WTC11 (cell line): ENCODE results near the gene MS4A15.

Source experiments
- CREB1 ChIP-seq: sonication (generic); formaldehyde crosslinking; IDR thresholded peaks from 2 replicates; pipeline ENCODE4 v1.8.0; 2023; ENCODE audit warnings: mild to moderate bottlenecking, missing genetic modification reagents
- KAT7 ChIP-seq: sonication (generic); formaldehyde crosslinking; IDR thresholded peaks from 2 replicates; pipeline ENCODE4 v1.8.1; 2023; ENCODE audit warnings: missing genetic modification reagents, mild to moderate bottlenecking, borderline replicate concordance
- NR2C2 ChIP-seq: sonication (generic); formaldehyde crosslinking; IDR thresholded peaks from 2 replicates; pipeline ENCODE4 v1.8.0; 2022; ENCODE audit warnings: mild to moderate bottlenecking, missing genetic modification reagents
- NR3C1 ChIP-seq: sonication (generic); formaldehyde crosslinking; conservative IDR thresholded peaks from 2 replicates; pipeline ENCODE4 v1.8.1; 2023; ENCODE audit warnings: low read depth, mild to moderate bottlenecking, missing genetic modification reagents
- RELA ChIP-seq: sonication (generic); formaldehyde crosslinking; IDR thresholded peaks from 2 replicates; pipeline ENCODE4 v1.8.1; 2022; ENCODE audit warnings: missing genetic modification reagents, mild to moderate bottlenecking, borderline replicate concordance
- RORB ChIP-seq: fragments of 250-450 bp; sonication (Bioruptor Pico); IDR thresholded peaks from 2 replicates; pipeline ENCODE4 v1.9.0; 2021; ENCODE audit warnings: mild to moderate bottlenecking
- TCF7 ChIP-seq: sonication (generic); formaldehyde crosslinking; IDR thresholded peaks from 2 replicates; pipeline ENCODE4 v1.8.0; 2022; ENCODE audit warnings: mild to moderate bottlenecking, low read depth, missing genetic modification reagents, moderate library complexity
- TF ChIP-seq, protein P1 (sequence below): fragments of 200-600 bp; IDR thresholded peaks from 2 replicates; pipeline ENCODE4 v1.8.0; 2022; ENCODE audit warnings: antibody characterized with exemption
- TF ChIP-seq, protein P2 (sequence below): sonication (generic); formaldehyde crosslinking; conservative IDR thresholded peaks from 2 replicates; pipeline ENCODE4 v1.8.1; 2023; ENCODE audit warnings: mild to moderate bottlenecking, low read depth, missing genetic modification reagents, moderate library complexity
- TF ChIP-seq, protein P3 (sequence below): sonication (generic); formaldehyde crosslinking; IDR thresholded peaks from 2 replicates; pipeline ENCODE4 v1.8.1; 2023; ENCODE audit warnings: mild to moderate bottlenecking, missing genetic modification reagents, moderate library complexity
- TF ChIP-seq, protein P4 (sequence below): sonication (generic); formaldehyde crosslinking; IDR thresholded peaks from 2 replicates; pipeline ENCODE4 v1.8.0; 2023; ENCODE audit warnings: missing genetic modification reagents
- TF ChIP-seq, protein P5 (sequence below): fragments of 250-450 bp; sonication (Bioruptor Pico); IDR thresholded peaks from 2 replicates; pipeline ENCODE4 v2.1.2; 2022; ENCODE audit warnings: mild to moderate bottlenecking, moderate library complexity

DNA sequence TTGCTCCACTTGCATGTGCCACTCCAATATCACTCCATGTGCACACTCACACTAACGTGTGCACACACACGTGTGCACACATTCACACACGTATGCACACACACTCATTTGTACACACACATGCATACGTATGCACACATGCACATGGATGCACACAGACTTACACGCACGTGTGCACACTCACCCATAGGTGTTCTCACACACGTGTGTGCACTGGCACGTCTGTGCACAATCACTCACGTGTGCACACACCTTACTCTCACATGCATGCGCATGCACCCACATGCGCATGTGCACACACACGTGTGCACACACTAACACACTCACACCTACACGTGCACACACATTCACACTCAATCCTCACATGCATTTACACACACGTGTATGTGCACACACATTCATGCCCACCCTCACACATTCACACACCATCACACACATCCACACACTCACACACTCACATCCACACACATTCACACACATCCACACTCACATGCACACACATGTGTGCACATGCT is 9.3 kb upstream of the MS4A15 start:
- no peak for TF ChIP-seq NR3C1 (CRISPR knock-in tag)
- TF ChIP-seq, protein P1, sequence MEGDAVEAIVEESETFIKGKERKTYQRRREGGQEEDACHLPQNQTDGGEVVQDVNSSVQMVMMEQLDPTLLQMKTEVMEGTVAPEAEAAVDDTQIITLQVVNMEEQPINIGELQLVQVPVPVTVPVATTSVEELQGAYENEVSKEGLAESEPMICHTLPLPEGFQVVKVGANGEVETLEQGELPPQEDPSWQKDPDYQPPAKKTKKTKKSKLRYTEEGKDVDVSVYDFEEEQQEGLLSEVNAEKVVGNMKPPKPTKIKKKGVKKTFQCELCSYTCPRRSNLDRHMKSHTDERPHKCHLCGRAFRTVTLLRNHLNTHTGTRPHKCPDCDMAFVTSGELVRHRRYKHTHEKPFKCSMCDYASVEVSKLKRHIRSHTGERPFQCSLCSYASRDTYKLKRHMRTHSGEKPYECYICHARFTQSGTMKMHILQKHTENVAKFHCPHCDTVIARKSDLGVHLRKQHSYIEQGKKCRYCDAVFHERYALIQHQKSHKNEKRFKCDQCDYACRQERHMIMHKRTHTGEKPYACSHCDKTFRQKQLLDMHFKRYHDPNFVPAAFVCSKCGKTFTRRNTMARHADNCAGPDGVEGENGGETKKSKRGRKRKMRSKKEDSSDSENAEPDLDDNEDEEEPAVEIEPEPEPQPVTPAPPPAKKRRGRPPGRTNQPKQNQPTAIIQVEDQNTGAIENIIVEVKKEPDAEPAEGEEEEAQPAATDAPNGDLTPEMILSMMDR, result no peak
- TF ChIP-seq, protein P2, sequence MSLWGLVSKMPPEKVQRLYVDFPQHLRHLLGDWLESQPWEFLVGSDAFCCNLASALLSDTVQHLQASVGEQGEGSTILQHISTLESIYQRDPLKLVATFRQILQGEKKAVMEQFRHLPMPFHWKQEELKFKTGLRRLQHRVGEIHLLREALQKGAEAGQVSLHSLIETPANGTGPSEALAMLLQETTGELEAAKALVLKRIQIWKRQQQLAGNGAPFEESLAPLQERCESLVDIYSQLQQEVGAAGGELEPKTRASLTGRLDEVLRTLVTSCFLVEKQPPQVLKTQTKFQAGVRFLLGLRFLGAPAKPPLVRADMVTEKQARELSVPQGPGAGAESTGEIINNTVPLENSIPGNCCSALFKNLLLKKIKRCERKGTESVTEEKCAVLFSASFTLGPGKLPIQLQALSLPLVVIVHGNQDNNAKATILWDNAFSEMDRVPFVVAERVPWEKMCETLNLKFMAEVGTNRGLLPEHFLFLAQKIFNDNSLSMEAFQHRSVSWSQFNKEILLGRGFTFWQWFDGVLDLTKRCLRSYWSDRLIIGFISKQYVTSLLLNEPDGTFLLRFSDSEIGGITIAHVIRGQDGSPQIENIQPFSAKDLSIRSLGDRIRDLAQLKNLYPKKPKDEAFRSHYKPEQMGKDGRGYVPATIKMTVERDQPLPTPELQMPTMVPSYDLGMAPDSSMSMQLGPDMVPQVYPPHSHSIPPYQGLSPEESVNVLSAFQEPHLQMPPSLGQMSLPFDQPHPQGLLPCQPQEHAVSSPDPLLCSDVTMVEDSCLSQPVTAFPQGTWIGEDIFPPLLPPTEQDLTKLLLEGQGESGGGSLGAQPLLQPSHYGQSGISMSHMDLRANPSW (CRISPR knock-in tag), result no peak
- TF ChIP-seq RELA, result no peak
- TF ChIP-seq CREB1, result no peak
- no peak for TF ChIP-seq TCF7 (CRISPR knock-in tag)
- TF ChIP-seq KAT7, result no peak
- no peak for TF ChIP-seq NR2C2
- TF ChIP-seq, protein P3, sequence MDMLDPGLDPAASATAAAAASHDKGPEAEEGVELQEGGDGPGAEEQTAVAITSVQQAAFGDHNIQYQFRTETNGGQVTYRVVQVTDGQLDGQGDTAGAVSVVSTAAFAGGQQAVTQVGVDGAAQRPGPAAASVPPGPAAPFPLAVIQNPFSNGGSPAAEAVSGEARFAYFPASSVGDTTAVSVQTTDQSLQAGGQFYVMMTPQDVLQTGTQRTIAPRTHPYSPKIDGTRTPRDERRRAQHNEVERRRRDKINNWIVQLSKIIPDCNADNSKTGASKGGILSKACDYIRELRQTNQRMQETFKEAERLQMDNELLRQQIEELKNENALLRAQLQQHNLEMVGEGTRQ (CRISPR knock-in tag), result no peak
- no peak for TF ChIP-seq RORB (CRISPR knock-in tag)
- TF ChIP-seq, protein P4, sequence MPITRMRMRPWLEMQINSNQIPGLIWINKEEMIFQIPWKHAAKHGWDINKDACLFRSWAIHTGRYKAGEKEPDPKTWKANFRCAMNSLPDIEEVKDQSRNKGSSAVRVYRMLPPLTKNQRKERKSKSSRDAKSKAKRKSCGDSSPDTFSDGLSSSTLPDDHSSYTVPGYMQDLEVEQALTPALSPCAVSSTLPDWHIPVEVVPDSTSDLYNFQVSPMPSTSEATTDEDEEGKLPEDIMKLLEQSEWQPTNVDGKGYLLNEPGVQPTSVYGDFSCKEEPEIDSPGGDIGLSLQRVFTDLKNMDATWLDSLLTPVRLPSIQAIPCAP, result no peak
- TF ChIP-seq, protein P5, sequence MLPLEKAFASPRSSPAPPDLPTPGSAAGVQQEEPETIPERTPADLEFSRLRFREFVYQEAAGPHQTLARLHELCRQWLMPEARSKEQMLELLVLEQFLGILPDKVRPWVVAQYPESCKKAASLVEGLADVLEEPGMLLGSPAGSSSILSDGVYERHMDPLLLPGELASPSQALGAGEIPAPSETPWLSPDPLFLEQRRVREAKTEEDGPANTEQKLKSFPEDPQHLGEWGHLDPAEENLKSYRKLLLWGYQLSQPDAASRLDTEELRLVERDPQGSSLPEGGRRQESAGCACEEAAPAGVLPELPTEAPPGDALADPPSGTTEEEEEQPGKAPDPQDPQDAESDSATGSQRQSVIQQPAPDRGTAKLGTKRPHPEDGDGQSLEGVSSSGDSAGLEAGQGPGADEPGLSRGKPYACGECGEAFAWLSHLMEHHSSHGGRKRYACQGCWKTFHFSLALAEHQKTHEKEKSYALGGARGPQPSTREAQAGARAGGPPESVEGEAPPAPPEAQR (CRISPR knock-in tag), result no peak
